SK-N-SH (cell line): ENCODE results near the gene RABGAP1L.

Experiments used
- CHD2 ChIP-seq: fragments of 150-350 bp; IDR thresholded peaks from 2 replicates; pipeline ENCODE4 v1.6.1; 2018; ENCODE audit warnings: low read length; ENCODE audit not compliant: partially characterized antibody
- CTCF ChIP-seq: fragments of 200-600 bp; sonication (generic); IDR thresholded peaks from 2 replicates; pipeline ENCODE4 v1.6.1; 2017; ENCODE audit warnings: antibody characterized with exemption, mild to moderate bottlenecking, moderate library complexity
- FOXJ3 ChIP-seq: sonication (generic); formaldehyde crosslinking; IDR thresholded peaks from 2 replicates; pipeline ENCODE4 v1.5.1; 2020; ENCODE audit warnings: mild to moderate bottlenecking, missing genetic modification reagents
- POLR2AphosphoS5 ChIP-seq: IDR thresholded peaks from 2 replicates; pipeline ENCODE4 v1.6.1; 2012; ENCODE audit warnings: low read depth, low read length
- SMC3 ChIP-seq: IDR thresholded peaks from 2 replicates; pipeline ENCODE4 v1.6.1; 2012; ENCODE audit warnings: low read depth, low read length, improper control_type of control experiment
- YY1 ChIP-seq: IDR thresholded peaks from 2 replicates; pipeline ENCODE4 v1.4.0; 2012; ENCODE audit warnings: low read depth, mild to moderate bottlenecking

- TF ChIP-seq YY1 (no peak), POLR2AphosphoS5 (no peak), CTCF (no peak), FOXJ3 (CRISPR knock-in tag) (no peak), CHD2 (no peak), SMC3 (no peak)
Measured at GRCh38 chr1:174812016-174812415, 652.7 kb downstream of the RABGAP1L start.
